GM18508 (cell line): ENCODE results near the gene LTB4R.

Experiments
- ATAC-seq: cut with Tn5 transposase; IDR thresholded peaks from one replicate; pipeline ENCODE4 v1.9.1; 2021; ENCODE audit warnings: moderate number of reproducible peaks; ENCODE audit not compliant: insufficient read depth, unreplicated experiment

LTB4R gene

DNA sequence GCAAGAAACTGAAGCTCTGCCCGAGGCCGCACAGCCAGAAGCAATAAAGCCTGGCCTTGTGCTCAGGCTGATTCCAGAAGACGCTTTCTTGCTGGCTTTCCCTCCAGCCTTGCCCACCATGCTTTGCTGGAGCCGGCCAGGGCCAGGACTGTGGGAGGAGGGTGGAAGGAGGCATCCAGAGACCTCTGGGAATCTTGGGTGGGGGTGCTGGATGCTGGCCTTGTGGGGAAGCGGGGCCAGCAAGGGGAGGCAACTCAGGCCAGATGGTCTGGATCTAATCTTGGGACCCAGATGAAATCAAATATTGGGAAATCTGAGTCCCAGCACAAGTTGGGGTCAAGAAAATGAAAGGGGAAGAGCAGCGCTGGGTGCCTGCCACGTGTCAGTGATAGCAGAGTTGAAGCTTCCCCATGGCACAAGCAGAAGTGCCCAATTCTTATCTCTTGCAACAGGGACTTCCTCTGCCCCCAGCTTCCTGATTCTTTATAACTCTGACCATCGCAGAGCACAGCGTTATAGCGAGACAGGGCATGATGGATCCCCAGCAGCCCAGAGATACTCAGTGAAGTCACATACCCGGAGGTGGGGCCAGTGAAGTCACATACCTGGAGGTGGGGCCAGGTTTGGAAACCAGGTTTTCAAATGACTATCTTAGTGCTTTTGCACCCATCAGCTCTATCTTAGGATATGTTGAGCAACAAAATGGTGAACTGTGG lies 33.5 kb upstream of the LTB4R start:
- no peak for ATAC-seq

DNA sequence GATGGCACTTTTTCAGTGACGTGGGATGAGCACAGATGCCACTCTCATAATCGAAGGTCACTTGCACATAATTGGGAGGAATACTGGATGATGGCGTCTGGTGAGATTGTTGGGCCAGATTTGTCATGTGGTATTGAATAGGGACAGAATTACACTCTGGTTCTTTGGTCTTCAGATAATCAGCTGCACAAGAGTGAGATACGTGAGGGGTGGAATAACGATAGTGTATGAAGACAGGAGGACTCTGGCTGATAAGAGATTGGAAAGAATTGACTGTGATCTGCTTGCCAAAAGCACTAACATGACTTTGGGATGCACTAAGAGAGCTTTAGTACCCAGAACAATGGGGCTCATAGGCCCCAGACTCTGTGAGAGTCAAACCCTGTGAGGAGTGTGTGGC lies 32.9 kb upstream of the LTB4R start:
- ATAC-seq: no peak

DNA sequence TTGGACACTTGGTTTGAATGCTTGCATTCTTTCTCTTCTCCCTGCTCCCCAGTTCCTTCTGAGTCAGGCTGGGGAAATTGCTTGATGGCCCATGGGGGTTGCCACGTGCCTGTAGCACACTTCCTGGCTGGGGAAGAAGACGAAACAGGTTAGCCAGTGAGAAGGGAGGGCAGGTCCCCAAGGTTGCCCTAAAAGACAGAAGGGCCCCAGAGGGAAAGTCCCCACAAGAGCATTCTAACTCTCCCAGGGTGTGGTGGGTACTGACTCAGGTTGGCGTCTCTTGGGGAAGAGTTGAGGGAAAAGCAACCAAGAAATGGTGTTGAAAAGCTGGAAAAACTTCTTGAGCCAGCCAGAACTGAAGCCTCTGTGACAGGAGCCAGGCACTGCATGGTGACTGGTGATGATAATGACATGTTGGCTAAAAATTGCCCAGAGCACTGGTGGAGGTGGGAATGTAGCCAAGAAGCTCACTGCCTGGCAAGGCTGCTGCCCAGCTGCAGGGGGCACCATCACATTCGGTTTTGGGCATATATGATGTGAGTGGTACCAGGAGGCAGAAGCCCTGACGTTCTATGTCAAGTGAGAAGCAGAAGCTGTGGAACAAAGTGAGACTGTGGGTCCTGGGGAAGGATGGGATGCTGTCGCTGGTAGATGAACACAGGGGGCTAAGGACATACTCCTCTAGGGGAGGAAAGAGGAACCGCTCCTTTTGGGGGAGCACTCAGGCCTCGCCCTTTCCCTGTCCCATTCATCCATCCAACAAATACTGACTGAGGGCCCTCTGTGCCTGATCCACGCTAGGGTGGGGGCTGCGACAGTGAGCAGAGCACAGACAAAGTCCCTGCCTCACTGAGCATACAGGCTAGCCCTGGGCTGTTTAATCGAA lies 31.8 kb upstream of the LTB4R start:
- no peak for ATAC-seq

DNA sequence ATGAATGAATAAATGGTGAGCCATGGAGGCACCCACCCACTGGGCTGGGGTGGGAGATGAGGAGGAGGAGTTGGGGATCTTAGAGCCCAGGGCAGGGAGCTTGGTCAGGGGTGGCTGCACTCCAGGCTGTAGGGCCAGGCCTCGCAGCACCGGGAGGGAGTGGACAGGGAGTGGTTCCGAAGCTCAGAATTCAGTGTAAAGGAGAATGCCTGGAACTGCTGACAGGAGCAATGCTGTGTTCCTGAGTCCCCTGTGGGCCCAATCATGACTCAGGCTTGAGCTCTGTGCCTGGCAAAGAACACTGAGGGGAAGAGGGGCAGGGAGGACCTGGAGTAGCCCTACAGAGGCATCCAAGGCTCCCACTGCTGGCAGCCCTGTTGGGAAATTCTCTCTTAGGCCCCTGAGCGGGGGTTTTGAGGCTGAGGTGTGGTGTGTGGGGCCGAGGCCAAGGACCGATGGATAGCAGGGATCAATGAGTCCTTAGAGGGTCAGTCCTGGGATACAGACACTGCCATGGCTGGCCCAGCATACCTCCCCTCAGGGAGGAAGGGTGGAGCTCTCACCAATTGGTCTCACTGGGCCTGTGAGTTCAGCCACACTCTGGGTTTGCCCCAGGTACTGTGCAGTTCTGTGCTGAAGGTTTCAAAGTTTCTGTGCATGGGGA lies 30.4 kb upstream of the LTB4R start:
- ATAC-seq: no peak

DNA sequence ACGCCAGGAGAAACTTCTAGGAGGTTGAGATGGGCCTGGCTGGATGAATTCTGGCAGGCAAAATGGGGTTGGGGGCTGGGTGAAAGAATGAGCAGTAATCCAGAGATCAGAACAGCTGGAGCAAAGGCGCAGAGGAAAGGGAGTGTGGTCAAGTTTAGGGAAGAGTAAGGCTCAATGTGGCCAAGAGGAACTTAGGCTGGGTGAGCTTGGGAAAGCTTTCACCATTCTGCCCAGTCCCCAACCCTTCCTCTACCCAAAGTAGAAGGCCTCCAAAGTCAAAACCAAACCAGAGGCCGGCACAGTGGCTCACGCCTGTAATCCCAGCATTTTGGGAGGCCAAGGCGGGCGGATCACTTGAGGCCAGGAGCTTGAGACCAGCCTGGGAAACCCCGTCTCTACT lies 29.7 kb upstream of the LTB4R start:
- ATAC-seq: no peak

DNA sequence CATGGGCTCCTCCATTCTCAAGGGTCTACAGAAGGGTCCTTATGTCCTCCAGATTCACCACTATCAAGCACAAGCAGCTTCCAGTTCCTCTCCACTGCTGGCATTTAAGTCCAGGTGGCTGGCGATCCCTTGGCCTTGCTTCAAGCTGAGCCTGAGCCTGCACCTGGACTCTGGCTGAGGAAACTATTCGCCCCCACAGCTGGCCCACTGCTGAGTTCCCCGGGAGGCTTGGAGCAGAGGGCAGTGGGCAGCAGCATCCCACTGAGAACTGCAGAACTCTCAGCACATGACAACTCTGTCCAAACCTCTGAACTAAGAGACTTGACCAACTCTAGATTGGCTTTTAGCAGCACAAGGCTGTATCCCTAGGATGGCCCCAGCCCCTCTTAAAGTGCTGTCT lies 28.6 kb upstream of the LTB4R start:
- no peak for ATAC-seq

DNA sequence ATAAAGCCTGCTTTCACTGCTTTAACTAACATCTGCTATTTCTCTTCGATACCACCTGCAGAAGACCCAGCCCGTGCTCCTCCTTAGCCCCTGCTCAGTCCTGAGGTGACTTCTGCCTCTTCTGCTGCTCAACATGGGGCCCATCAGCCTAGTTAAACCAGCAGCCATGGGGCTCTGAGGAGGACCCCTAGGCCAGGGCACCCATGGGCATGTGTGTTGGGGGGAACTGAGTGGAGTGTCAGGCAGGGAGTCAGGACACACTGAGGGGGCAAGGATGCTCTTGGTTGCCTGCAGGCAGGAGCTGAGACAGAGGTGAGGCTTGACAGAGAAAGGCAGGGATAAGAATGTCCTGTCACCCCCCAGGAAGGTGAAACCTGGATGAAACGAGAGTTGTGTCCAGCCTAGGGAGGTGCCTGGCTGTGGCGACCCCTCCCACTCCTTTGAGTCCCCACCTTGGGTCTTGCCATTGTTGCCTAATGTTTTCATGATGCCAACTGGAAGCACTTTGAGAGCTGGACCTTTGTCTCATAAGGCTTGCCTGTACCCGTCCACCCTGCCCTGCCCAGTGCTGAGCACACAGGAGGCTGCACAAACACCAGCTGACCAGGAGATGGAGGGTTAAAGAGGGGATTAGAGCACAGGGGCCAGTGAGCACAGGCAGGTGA lies 27.4 kb upstream of the LTB4R start:
- ATAC-seq: no peak

DNA sequence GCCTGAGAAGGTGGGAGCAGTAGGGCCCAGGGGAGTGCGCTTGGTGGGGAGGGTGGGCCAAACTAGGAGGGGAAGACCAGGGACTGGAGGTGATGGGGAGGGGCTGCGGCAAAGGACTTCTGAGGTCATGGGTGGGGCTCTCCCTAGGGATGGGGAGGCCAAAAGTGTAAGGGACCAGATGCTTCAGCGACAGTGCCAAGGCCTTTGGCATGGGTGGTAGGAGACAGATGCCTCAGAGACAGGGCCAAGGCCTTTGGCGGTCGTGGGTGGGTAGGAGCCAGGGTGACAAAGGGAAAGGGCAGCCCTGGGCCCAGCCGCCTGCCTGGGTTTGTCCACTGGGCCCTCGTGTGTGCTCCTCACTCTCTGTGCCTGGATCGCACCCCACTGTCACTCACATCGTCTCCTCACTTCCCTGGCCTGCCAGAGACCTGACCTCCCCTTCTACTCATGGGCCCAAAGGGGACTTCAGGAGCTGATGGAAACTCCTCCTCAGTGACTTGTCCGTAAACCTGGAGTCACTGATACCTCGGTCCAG lies 26.7 kb upstream of the LTB4R start:
- no peak for ATAC-seq

DNA sequence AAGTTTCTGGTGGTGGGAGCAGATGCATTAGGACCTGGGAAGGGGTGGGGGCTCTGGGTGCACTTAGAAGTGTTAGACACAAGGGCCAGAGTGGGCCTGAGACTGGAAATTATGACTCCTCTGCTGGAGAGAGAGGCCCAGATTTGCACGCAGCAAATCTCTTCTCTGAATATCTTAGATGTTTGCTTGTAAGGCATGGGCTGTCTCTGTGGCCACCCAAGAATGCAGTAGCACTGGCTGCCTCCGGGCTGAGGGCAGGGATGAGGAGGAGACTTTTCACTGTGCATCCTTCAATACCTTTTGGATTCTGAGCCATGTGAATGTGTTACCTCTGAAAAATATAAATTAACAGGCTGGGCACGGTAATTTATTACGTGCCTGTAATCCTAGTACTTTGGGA lies 26.0 kb upstream of the LTB4R start:
- no peak for ATAC-seq

DNA sequence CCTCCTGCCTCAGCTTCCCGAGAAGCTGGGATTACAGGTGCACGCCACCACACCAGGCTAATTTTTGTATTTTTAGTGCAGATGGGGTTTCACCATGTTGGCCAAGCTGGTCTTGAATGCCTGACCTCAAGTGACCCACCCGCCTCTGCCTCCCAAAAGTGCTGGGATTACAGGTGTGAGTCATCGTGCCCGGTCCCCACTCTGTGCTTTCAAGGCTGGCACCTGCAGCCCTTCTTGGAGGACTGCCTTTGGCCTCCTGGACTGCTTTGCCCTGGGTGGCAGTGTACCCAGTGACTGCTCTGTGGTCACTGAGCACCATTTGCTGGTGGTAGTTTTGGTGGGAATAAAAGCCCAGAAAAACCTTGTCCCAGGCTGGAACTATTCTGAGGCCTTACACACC lies 24.3 kb upstream of the LTB4R start:
- no peak for ATAC-seq

DNA sequence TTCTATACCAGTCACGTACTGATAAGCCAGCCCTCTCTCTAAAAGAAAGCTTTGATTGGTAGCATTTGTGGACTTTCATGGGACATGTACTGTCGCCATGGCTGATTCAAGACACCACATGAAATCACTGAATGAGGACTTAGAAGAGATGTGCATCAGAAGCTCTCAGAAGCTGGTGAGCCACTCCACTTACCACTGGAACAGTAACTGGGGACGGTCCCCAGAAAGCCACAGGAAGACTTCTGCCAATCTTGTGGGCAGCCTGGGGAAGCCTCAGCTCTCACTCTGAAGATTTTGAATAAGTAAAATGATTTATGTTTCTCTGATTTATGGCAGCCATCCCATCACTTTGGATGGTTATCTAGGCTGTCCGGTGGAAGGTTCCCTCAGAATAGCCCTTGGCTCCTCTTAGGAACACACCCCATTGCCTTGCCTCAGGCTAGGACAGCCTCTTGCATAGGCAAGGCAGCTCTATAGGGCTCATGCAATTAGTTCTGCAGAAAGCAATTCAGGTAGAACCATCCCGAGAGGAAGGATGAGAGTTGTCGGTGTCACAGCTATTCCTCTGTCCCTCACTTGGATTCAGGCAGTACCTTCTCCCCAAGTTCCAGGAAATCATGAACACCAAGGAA lies 21.5 kb upstream of the LTB4R start:
- ATAC-seq: no peak

DNA sequence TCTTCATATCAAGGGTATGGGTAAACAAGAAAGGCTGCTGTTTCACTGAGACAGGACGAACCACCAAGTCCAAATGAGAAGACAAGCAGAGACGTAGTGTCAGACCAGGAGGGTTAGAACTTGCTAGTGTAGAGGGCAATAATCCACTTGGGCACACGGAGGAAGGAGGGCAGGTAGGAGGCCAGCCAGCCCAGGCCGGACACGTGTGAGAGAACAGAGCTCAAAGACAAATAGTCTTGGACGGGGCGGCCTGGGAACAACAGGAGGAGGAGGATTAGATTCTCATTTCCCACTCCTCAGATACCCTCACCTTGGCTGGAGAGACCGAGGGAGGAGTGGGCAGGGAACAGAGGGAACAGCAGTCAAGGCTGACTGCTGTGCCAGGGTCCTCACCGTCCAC lies 20.6 kb upstream of the LTB4R start:
- ATAC-seq: no peak

DNA sequence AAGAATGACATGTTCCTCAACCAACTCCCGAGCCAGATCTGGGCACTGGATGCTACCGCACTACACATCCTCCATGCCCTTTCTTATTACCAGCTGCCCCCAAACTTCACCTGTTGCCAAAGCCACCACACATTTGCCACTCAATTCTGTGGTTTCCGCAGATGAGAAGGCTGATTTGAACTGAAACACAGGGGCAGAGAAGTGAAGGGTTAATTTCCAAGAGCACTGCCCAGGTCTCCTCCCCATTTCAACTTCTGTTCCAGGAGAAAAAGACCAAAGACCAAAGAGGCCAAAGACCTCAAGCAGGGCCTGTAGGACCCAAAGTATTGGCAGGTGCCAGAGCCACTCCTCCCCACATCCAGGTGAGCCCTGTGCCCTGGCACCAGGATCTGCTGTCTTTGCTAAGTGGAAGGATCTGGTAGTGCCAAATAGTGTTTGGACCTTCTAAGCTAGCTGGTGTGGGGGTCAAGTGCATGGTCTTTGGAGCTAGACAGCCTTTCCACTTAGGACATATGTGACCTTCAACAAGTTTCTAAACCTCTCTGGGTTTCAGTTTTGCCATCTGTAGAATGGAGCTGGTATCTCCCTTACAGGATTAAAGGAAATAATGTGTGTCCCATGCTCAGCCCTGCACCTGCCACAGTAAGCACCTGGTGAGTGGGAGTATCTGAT lies 19.7 kb upstream of the LTB4R start:
- no peak for ATAC-seq

DNA sequence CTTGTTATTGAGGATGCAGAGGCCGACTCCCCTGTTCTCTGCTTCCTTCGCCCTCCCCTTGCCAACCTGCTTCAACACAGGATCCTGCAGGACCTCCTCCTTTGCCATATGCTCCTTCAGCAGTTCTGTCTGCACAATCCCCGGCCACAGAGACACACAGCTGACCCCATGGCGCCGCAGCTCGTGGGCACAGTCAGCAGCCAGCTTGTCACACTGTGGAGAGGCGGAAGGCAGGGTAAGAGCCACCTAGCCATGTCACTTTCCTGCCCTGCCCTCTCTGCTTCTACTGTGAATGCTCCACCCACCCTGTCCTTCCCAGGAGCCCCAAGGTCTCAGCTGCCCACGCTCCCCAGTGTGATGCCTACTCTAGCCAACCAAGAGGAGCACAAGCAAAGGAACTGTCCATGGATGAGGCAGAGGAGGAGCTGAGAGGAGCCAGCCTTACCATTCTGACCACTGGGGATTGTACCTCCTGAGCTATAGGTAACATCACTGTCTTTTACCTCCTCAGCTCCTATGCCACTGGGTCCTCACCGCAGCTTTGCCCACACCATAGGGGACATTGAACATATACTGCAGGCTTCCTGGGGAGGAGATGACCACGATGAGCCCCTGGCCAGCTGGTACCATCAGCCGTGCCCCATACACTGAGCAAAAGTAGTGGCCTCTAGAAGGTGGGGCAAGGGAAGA lies 19.0 kb upstream of the LTB4R start:
- ATAC-seq: no peak

DNA sequence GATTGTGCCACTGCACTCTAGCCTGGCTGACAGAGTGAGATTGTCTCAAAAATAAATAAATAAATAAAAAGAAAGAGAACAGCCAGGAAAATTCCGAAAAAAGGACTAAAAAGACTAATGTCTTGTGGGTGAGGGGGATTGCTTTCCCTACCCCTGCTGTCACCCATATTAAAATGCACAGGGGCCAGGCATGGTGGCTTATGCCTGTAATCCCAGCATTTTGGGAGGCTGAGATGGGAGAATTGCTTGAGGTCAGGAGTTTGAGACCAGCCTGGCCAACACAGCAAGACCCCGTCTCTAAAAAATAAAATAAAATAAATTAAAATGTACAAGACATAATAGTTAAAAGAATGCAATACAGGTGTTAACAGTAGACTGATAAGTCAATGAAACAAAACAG lies 17.8 kb upstream of the LTB4R start:
- no peak for ATAC-seq

DNA sequence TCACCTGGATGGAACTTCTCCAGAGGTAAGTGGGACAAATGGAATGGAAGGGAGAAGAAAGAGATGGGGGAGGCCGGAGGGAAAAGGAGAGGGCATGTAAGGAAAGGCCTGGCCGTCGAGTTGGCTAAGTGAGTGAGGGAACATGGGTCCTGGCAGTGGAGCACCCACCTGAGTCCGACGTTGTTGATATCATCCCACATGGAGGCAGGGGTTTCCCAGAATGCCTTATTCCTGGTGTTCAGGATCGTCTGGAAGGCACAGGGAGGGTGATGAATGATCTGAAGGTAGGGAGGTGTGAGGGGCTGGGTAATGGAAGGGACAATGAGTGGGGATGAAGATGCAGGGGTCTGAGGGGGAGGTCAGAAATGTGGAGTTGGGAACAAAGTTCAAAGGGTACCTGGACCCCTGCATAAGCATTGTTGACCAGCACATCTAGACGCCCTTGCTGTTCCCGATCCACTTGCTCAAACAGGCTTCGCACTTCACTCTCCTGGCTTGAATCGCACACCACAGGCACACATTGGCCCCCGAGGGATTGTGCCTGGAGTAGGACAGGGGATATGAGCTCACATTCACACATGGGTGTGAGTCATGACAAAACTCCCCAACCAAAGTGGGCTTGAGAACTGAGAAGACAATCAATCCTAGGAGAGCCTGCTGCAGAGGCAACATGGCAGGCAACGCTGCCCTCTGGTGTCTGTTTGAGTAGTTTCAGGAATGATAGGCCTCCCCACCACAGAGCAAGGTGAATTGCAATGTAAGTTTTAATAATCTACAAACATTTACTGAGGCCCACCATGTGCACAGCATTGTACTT lies 14.8 kb upstream of the LTB4R start:
- no peak for ATAC-seq

DNA sequence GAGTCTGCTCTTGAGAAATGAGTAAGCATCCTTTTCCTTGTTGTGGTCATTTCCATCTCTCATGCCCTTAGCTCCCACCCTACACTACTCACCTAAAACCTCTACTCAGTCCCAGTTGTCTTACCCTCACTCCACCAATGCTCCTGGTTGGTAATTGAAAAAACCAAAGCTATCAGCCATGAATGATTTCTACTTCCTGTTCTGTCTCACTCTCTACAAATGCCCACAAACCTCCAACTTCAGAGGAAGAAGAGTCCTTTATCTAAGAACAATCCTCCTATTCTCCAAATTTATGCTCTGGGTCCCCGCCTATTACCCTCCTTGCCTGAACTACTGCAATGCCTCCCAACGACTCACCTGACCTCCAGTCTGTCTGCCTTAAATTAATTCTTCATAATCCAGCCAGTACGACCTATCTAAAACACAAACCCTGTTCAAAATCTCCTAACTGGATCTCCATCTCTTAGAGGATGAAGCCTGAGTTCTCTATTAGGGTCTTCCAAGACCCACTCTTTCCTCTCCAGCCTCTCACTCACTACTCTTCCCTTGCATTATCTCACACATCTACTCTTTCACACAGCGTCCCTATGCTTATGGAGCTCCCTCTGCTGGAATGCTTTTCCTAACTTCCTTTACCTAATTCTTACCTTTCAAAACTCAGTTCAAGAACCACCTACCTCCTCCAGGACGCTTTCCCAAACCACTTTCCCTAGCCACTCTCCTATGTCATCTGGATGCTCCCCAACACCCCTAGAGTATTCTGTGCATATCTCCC lies 13.9 kb upstream of the LTB4R start:
- no peak for ATAC-seq
